HL-60 (cell line): Measurements from ENCODE around the gene SCARB2.

Source experiments
- DNase-seq, 2 experiments: peaks; one replicate each; pipeline ENCODE4 v3.0.0-alpha.2; 2010 to 2020; ENCODE audit warnings: low read depth in 1 of 2, low spot score in 1 of 2
- H3K27ac ChIP-seq: fragments of 250-450 bp; sonication (Bioruptor Pico); replicated peaks from 2 replicates; pipeline ENCODE4 v1.5.1; 2020; ENCODE audit warnings: mild to moderate bottlenecking, moderate library complexity
- H3K27me3 ChIP-seq: fragments of 250-450 bp; sonication (Bioruptor Pico); 2 replicates; pipeline ENCODE4 v1.5.1; 2021; ENCODE audit warnings: mild to moderate bottlenecking, moderate library complexity; ENCODE audit not compliant: insufficient read depth, poor library complexity, severe bottlenecking
- H3K4me3 ChIP-seq: replicated peaks from 2 replicates; pipeline ENCODE4 v1.5.1; 2011; ENCODE audit warnings: mild to moderate bottlenecking, control low read depth, low read length; ENCODE audit not compliant: insufficient read depth
- GABPA ChIP-seq: IDR thresholded peaks from 2 replicates; pipeline ENCODE4 v1.6.1; 2012; ENCODE audit warnings: low read depth
- POLR2AphosphoS5 ChIP-seq: IDR thresholded peaks from 2 replicates; pipeline ENCODE4 v1.6.1; 2012; ENCODE audit warnings: low read depth
- SPI1 ChIP-seq: IDR thresholded peaks from 2 replicates; pipeline ENCODE4 v1.6.1; 2012; ENCODE audit warnings: low read depth, mild to moderate bottlenecking, borderline replicate concordance
- TF ChIP-seq, protein P1 (sequence below): IDR thresholded peaks from one replicate; pipeline ENCODE4 v1.5.1; 2011; ENCODE audit warnings: low read length, control low read depth, inconsistent platforms; ENCODE audit not compliant: insufficient read depth
- TF ChIP-seq, protein P2 (sequence below): IDR thresholded peaks from 2 replicates; pipeline ENCODE4 v1.6.1; 2012; ENCODE audit warnings: low read depth; ENCODE audit not compliant: insufficient replicate concordance

SCARB2 gene

DNA sequence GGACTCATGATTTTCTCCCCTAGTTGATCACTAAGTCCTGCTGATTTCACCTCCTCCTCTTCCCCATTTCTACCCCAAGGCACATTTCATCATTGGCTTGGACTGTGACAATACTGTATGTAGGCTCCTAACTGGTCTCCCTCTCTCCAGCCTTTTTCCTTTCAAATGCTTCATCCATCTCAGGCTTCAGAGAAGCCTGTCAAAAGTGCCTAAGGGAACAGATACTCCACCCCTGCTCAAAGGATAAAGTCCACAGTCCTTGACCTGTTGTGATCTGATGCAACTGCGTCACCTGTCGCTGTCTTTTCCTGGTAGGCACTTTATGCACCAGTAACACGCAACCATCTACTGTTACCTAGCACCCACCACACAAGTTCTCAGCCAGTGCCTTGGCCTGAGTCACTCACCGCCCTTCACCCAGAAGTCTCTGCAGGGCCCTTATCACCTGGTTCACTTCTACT, 12.8 kb downstream of the SCARB2 start:
- peak in 1 of 2 experiments; percentile 66 for DNase-seq

DNA sequence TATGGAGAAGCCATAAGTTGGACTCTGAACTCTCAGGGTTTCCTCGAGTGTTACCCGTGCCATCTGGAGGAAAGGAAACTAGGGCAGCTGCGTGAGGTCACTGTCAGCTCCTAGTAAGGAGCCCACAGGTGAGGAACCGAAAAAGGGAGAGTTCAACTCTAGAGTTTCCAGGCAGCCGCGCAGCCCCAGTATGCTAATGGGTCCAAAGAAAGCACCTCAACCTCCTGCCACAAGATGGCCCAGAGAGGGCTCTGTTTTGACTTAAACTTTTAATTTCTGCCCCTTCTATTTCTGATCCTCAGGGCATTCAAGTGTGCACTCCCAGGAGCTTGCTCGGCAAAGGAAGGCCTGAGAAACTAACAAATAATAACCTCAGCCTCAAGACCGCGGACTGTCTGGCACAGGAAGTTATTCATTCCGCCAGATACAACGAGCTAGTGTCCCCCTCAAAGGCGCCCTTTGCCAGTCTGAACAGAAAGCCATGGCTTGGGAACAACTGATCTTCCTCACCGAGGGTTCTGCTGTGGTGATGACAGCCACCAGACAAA, 13.9 kb downstream of the SCARB2 start:
- TF ChIP-seq POLR2AphosphoS5 (no peak), GABPA (no peak), SPI1 (no peak)
- TF ChIP-seq, protein P1, sequence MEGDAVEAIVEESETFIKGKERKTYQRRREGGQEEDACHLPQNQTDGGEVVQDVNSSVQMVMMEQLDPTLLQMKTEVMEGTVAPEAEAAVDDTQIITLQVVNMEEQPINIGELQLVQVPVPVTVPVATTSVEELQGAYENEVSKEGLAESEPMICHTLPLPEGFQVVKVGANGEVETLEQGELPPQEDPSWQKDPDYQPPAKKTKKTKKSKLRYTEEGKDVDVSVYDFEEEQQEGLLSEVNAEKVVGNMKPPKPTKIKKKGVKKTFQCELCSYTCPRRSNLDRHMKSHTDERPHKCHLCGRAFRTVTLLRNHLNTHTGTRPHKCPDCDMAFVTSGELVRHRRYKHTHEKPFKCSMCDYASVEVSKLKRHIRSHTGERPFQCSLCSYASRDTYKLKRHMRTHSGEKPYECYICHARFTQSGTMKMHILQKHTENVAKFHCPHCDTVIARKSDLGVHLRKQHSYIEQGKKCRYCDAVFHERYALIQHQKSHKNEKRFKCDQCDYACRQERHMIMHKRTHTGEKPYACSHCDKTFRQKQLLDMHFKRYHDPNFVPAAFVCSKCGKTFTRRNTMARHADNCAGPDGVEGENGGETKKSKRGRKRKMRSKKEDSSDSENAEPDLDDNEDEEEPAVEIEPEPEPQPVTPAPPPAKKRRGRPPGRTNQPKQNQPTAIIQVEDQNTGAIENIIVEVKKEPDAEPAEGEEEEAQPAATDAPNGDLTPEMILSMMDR = no peak
- TF ChIP-seq, protein P2, sequence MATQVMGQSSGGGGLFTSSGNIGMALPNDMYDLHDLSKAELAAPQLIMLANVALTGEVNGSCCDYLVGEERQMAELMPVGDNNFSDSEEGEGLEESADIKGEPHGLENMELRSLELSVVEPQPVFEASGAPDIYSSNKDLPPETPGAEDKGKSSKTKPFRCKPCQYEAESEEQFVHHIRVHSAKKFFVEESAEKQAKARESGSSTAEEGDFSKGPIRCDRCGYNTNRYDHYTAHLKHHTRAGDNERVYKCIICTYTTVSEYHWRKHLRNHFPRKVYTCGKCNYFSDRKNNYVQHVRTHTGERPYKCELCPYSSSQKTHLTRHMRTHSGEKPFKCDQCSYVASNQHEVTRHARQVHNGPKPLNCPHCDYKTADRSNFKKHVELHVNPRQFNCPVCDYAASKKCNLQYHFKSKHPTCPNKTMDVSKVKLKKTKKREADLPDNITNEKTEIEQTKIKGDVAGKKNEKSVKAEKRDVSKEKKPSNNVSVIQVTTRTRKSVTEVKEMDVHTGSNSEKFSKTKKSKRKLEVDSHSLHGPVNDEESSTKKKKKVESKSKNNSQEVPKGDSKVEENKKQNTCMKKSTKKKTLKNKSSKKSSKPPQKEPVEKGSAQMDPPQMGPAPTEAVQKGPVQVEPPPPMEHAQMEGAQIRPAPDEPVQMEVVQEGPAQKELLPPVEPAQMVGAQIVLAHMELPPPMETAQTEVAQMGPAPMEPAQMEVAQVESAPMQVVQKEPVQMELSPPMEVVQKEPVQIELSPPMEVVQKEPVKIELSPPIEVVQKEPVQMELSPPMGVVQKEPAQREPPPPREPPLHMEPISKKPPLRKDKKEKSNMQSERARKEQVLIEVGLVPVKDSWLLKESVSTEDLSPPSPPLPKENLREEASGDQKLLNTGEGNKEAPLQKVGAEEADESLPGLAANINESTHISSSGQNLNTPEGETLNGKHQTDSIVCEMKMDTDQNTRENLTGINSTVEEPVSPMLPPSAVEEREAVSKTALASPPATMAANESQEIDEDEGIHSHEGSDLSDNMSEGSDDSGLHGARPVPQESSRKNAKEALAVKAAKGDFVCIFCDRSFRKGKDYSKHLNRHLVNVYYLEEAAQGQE = no peak
- H3K4me3 ChIP-seq = no peak overlapping the region
- H3K27ac ChIP-seq = peak overlapping the region; percentile 42
- no peak for DNase-seq
- no peaks in the 10 kb centered on the region for H3K27me3 ChIP-seq

More for the DNA sequence above, 12.8 kb downstream of the SCARB2 start:
- TF ChIP-seq SPI1 (peak; percentile 70; the same call in 1 of the 2 replicates), GABPA (no peak)
- TF ChIP-seq, protein P1 = no peak
- TF ChIP-seq, protein P2 = no peak
- H3K4me3 ChIP-seq = no peak overlapping the region
- H3K27ac ChIP-seq = no peak overlapping the region
- no peaks in the 10 kb centered on the region for H3K27me3 ChIP-seq

DNA sequence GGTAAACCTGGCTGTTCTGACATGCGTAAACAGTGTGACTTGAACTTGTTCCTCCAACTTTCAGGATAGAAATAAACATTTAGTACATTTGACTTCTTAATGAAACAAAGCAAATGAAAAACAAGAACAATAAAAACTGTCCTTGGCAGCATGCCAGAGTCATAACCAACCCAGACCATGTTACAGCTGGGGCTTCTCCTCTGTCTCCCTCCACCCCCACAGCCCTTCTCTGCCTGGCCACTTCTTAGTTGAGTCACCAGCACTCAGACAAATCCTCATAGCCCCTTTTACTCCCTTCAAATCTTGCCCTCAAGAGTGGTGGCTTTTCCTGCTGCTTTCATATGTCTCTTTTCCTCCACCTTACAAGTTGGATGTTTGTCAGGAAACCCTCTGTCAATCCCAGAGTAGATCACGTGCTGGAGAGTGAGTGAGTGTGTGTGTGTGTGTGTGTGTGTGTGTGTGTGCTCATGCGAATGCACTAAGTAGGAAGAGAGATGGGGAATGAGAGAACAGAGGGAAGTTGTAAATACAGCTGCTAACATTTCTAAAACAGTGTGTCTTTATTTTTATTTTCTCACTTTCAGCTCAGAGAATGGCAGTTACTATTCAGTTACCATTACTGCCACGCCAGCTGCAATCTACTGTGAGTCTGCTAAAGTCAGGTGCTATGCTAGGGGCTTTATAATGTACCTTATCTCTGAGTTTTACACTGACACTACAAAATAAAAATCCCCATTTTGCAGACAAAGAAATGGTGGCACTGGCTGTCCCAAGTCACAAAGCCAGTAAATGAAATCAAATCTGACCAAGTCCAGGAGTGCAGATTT, 15.0 kb downstream of the SCARB2 start:
- no peak overlapping the region for H3K4me3 ChIP-seq
- TF ChIP-seq, protein P1 = no peak
- peak; percentile 24; the same call in 1 of the 2 replicates for TF ChIP-seq GABPA
- TF ChIP-seq, protein P2 = no peak
- TF ChIP-seq SPI1 = no peak
- TF ChIP-seq POLR2AphosphoS5 = peak; percentile 29; the same call in 1 of the 2 replicates
- H3K27me3 ChIP-seq = no peaks in the 10 kb centered on the region
- peak overlapping the region; percentile 42 for H3K27ac ChIP-seq
- DNase-seq = peak; percentile 51 to 76
